ENCODE measurements around the gene CRY1. TPM values are rescaled to one million over a fixed set of nuclear protein-coding genes. Genes with fewer than 3 reads are reported as not detected.

CRY1 gene
- polyA plus RNA-seq, 1 donor (not counting 4 experiments of a cell fraction or from before 2014, with no cell fraction given) = 10.0 TPM

DNA sequence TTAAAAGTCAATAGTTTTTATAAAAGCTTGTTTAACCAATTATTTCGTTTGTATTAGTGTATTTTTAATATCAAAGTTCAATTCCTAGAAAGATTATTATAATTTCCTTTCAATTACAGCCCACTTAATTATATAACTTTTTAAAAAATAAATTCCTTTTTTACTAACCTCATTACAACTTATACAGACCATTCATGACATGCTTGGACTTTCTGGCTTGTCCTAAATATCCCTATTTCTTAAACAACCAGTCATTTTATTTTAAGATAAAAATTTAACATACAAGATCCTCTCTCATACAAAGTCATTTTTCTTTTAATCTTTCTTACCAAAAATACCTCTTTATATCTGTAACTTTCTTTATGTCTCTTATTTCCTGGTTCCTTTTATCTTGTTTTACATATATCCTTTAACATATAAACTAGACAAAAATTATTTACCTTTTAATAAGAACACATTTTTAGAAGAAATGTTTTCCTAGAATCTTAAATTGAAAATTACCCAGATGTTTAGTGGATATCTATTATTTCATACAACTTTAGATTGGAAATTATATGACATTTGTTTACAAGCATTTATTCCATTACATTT is 148.0 kb downstream of the CRY1 start:
- Histone ChIP-seq H3K9me3 (ENCODE audit: control insufficient read depth, low read depth, low read length) (peaks cover 2% of the 10 kb centered on the region), H3K79me2 (ENCODE audit: control insufficient read depth, insufficient read depth, low read length) (no peaks in the 10 kb centered on the region), H3K9ac (ENCODE audit: control insufficient read depth, extremely low read depth, insufficient read depth, low read length) (no peak overlapping the region), H3K4me2 (ENCODE audit: control insufficient read depth, extremely low read depth, insufficient read depth, low read depth, low read length) (no peak overlapping the region), H4K20me1 (ENCODE audit: control insufficient read depth, extremely low read depth, insufficient read depth, low read length) (no peaks in the 10 kb centered on the region), H3K27ac (ENCODE audit: control insufficient read depth, insufficient read depth, low read length) (no peak overlapping the region), H3K9me1 (ENCODE audit: control insufficient read depth, extremely low read depth, insufficient read depth, low read length) (no peaks in the 10 kb centered on the region), H3K4me1 (ENCODE audit: control insufficient read depth, extremely low read depth, insufficient read depth, low read length) (no peaks in the 10 kb centered on the region), H3K27me3 (ENCODE audit: control insufficient read depth, extremely low read depth, insufficient read depth, low read length) (no peaks in the 10 kb centered on the region), H3K4me3 (ENCODE audit: control insufficient read depth in 2 of 3, extremely low read depth in 1 of 3, insufficient read depth in 2 of 3, low read depth in 1 of 3, low read length in 3 of 3) (no peak overlapping the region), H3K36me3 (ENCODE audit: control insufficient read depth in 2 of 2, extremely low read depth in 1 of 2, insufficient read depth in 2 of 2, low read length in 2 of 2) (no peaks in the 10 kb centered on the region), H2AFZ (ENCODE audit: control insufficient read depth, low read length) (no peak overlapping the region)
- no peak for DNase-seq (ENCODE audit: low read depth, low spot score)
- dilution Hi-C loops (cut with MboI; ENCODE audit: extremely low pct_ligation_motif_present, low sequenced_read_pairs) = no loop called here
- no peak for TF ChIP-seq EZH2 (IDR thresholded peaks at IDR 0.05; ENCODE audit: low read length)
- TF ChIP-seq, protein P1, sequence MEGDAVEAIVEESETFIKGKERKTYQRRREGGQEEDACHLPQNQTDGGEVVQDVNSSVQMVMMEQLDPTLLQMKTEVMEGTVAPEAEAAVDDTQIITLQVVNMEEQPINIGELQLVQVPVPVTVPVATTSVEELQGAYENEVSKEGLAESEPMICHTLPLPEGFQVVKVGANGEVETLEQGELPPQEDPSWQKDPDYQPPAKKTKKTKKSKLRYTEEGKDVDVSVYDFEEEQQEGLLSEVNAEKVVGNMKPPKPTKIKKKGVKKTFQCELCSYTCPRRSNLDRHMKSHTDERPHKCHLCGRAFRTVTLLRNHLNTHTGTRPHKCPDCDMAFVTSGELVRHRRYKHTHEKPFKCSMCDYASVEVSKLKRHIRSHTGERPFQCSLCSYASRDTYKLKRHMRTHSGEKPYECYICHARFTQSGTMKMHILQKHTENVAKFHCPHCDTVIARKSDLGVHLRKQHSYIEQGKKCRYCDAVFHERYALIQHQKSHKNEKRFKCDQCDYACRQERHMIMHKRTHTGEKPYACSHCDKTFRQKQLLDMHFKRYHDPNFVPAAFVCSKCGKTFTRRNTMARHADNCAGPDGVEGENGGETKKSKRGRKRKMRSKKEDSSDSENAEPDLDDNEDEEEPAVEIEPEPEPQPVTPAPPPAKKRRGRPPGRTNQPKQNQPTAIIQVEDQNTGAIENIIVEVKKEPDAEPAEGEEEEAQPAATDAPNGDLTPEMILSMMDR (optimal IDR thresholded peaks at IDR 0.05 in 1 of 3, IDR thresholded peaks at IDR 0.05 in 1 of 3, conservative IDR thresholded peaks at IDR 0.05 in 1 of 3; ENCODE audit: extremely low read depth in 1 of 3, insufficient read depth in 2 of 3, low read length in 3 of 3) = no peak
- FAIRE-seq = no peak

DNA sequence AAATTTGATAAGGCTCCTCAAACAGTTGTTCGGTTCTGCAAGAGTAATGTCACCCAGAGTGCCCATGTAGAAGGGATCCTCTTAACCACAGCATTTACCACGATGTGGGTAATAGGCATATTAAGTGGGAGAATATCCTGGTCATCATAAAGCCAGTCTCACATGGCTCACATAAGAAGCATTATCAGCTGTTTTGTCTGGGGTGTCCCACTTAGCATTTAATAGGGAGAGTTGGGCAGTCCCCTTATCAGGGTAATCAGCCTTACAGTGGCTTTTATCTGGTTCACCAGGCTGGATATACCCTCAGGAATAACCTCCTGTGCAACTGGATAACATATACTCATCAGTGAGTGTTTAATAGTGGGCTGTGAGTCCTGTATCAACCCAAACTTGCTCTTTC is 150.6 kb downstream of the CRY1 start:
- Histone ChIP-seq H3K4me1 (ENCODE audit: control insufficient read depth, extremely low read depth, insufficient read depth, low read length) (no peaks in the 10 kb centered on the region), H3K79me2 (ENCODE audit: control insufficient read depth, insufficient read depth, low read length) (no peaks in the 10 kb centered on the region), H4K20me1 (ENCODE audit: control insufficient read depth, extremely low read depth, insufficient read depth, low read length) (no peaks in the 10 kb centered on the region), H3K9me1 (ENCODE audit: control insufficient read depth, extremely low read depth, insufficient read depth, low read length) (no peaks in the 10 kb centered on the region), H2AFZ (ENCODE audit: control insufficient read depth, low read length) (no peak overlapping the region), H3K9me3 (ENCODE audit: control insufficient read depth, low read depth, low read length) (no peaks in the 10 kb centered on the region), H3K36me3 (ENCODE audit: control insufficient read depth in 2 of 2, extremely low read depth in 1 of 2, insufficient read depth in 2 of 2, low read length in 2 of 2) (no peaks in the 10 kb centered on the region), H3K4me3 (ENCODE audit: control insufficient read depth in 2 of 3, extremely low read depth in 1 of 3, insufficient read depth in 2 of 3, low read depth in 1 of 3, low read length in 3 of 3) (no peak overlapping the region), H3K27me3 (ENCODE audit: control insufficient read depth, extremely low read depth, insufficient read depth, low read length) (no peaks in the 10 kb centered on the region), H3K9ac (ENCODE audit: control insufficient read depth, extremely low read depth, insufficient read depth, low read length) (no peak overlapping the region), H3K4me2 (ENCODE audit: control insufficient read depth, extremely low read depth, insufficient read depth, low read depth, low read length) (no peak overlapping the region), H3K27ac (ENCODE audit: control insufficient read depth, insufficient read depth, low read length) (no peak overlapping the region)
- FAIRE-seq (no peak), DNase-seq (ENCODE audit: low read depth, low spot score) (no peak)
- dilution Hi-C loops (cut with MboI; ENCODE audit: extremely low pct_ligation_motif_present, low sequenced_read_pairs) = no loop called here
- TF ChIP-seq, protein P1 (optimal IDR thresholded peaks at IDR 0.05 in 1 of 3, IDR thresholded peaks at IDR 0.05 in 1 of 3, conservative IDR thresholded peaks at IDR 0.05 in 1 of 3; ENCODE audit: extremely low read depth in 1 of 3, insufficient read depth in 2 of 3, low read length in 3 of 3) = no peak
- no peak for TF ChIP-seq EZH2 (IDR thresholded peaks at IDR 0.05; ENCODE audit: low read length)
